CD4-positive, alpha-beta T cell treated with Interleukin-6 at 100 ng/mL for 8 hours (primary cell): ENCODE results near the gene XPO5.
"Not testable (repeated sequence)": the region's sequence is repeated elsewhere in the genome, so short reads cannot be mapped to it uniquely, and the experiment has no call there.

ENCODE experiments used
- DNase-seq: peaks from one replicate; pipeline ENCODE4 v3.0.0-alpha.2; 2020; ENCODE audit warnings: mixed read lengths, low spot score

XPO5 gene

DNA sequence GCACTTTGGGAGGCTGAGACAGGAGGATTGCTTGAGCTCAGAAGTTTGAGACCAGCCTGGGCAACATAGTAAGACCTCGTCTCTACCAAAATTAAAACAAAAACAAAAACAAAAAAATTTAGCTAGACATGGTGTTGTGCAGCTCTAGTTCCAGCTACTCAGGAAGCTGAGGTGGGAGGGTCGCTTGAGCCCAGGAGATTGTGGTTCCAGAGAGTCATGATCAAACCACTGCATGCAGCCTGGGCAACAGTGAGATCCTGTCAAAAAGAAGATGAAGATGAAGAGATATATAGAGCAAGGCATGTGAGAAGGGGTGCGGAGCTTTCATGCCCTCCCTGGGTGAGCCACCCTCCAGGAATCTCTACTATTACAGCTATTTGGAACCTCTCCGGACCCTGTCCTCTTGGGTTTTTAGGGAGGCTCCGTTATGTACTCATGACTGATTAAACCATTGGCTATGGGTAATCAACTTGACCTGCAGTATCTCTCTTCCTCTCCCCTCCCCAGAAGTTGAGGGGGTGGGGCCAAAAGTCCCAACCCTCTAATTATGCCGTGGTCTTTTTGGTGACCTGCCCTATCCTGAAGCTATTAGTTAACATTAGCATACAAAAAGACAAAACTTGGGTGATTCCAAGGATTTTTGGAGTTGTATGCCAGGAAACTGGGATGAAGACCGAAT, 9.2 kb upstream of the XPO5 start:
- DNase-seq = peak; percentile 34

DNA sequence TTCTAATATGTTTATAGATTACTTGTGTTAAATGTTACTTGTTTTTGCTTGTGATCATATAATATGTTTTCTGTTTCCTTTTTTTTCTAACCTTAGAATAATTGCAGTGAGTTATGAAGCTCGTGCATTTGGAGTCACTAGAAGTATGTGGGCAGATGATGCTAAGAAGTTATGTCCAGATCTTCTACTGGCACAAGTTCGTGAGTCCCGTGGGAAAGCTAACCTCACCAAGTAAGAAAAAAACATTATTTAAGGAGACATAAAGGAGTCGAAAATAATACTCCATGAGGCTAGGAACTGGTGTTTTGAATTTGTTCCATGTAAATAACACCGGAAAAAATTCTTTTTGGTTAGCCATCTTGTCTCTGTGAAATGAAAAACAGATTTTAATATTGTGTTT, 7.1 kb upstream of the XPO5 start:
- DNase-seq = no peak

DNA sequence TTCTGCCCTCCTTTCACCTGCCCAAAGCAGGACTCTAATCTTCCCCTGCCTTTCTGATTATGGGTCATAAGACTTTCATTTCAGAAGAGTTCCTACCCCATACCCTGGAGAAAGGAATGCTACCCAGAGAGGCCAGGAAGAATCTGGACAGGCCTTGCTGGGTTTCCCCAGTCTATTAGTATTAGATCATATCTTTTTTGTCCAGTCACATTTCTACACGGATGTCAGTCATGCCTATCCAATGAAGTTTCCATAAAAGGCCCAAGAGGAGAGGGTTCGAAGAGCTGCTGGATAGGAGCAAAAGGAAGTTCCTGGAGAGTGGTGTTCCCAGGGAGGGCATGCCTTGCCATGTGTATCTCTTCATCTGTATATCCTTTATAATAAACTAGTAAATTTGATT, 3.3 kb upstream of the XPO5 start:
- no peak for DNase-seq

DNA sequence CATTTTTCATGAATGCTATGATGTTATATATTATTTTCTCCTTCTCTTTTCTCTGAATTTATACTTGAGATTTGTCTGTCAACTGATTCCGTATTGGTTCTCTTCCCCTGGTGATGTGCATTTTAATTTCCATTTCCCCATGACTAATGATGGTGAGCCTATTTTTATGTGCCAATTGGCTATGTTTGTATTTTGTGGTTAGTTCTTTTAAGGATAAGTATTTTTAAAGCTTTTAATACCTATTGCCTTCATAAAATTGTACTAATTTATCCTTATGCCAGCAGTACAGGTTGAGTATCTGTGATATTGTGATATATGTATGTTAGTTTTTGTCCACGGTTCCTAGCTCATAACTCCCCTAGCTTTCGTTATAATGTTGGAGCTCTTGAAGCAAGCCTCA, 2.9 kb upstream of the XPO5 start:
- no peak for DNase-seq

DNA sequence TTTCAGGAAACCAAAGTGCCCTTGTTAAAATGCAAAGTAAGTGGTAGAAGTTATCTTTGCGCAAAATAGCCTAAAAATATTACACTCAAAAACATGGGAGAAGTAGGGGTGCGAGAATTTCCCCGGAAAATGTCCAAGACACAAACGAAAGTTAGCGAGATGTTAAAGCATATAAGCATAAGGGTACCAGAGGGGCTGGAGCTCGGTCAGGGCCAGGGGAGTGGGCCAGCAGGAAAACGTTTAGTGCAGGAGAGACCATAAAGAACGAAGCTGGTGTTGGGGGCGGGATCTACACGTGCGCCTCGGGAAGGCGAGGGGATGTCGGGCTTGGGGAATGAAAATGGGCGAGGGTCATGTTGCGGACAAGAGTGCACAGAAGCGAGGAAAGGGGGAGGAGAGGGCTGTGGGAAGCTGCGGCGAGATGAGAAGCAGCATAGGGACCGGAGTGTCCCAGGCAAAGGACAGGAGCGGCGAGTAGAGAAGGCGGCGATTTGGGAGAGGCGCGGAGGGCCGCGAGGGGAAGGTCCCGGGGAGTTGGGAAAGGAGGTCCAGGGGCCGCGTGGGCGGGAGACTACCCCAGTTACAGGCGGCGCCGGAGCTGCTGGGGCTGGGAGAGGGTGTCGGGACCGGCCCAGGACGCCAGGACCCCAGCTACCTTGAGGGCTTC, 600 bp downstream of the XPO5 start:
- DNase-seq = no peak

DNA sequence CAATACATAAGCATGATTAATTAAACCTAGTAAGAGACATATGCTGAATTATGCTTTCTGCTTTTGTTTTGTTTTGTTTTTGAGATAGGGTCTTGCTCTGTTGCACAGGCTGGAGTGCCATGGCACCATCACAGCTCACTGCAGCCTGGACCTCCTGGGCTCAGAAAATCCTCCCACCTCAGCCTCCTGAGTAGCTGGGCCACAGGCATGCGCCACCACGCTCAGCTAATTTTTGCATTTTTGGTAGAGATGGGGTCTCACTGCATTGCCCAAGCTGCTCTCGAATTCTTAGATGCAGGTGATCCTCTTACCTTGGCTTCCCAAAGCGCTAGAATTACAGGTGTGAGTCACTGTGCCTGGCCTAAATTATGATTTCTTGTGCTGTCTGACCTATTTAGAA, 3.8 kb downstream of the XPO5 start:
- DNase-seq = no peak

DNA sequence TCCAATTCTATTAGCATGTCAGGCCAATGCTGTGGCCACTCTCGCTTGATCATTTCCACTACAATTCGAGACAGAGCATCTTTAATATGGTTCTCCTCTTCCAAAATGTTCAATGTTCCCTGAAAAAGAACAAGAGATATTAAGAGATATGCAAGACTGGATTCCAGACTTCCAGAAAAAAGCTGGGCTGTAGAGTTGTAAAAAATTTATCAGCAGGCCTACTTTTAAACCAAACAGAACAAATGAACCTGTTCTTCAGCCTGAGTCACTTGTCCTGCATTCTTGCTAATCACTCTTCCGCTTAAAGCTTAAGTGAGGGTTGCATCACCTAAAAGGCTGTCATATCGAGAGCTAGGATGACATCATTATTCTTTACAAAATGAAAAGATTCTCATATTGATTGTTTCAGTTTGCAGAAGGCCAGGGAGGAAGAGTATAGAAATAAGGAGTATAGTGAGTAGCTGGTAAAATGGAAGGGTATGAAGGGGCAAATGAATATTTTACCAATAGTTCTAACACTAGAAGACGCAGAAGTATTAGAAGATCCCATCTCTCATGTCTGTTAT, 4.9 kb downstream of the XPO5 start:
- no peak for DNase-seq

DNA sequence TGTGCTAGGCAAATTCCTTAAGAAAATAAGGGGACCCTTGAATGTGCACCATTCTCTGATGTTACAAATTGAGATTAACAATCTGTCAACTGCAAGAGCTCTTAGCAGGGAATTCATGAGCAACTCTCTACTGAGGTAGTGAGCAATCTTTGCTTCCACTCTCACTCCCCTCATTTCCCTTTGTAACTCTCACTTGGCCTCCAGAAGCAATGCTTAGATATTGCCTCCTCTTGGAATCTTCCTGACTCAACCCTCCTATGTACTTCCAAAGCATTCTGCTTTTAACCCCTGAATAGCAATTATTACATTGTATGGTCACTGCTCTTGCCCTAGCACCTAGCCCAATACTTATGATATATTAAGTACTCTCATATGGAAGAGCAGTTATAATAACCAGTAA, 16.5 kb downstream of the XPO5 start:
- DNase-seq = no peak

DNA sequence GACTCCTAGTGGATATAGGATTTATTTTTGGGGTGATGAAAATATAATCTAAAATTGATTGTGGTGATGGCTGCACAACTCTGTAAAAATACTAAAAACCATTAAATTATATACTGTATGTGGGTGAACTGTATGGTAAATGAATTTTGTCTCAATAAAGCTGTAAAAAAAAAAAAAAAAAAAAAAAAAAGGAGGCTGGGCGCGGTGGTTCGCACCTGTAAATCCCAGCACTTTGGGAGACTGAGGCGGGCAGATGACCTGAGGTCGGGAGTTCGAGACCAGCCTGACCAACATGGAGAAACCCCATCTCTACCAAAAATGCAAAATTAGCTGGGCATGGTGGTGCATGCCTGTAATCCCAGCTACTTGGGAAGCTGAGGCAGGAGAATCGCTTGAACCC, 18.2 kb downstream of the XPO5 start:
- DNase-seq = not testable (repeated sequence)

DNA sequence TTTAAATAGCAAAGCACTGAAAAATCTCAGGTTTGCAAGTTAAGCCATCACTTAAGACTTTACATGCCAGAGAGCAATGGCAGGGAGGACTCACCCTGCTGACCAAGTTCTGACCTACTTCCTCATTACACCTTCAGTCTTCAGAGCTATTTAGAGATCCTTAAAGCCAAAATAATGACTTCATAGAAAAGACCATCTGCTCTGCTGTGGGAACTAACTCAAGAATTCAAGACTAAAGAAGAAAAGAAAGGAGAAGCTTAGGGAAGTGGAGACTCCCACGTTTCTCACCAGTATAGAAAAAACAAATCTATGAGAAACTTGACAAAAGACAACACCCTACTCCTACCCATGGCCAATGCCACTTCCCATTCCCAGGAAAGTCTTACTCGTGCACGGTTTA, 28.6 kb downstream of the XPO5 start:
- no peak for DNase-seq

DNA sequence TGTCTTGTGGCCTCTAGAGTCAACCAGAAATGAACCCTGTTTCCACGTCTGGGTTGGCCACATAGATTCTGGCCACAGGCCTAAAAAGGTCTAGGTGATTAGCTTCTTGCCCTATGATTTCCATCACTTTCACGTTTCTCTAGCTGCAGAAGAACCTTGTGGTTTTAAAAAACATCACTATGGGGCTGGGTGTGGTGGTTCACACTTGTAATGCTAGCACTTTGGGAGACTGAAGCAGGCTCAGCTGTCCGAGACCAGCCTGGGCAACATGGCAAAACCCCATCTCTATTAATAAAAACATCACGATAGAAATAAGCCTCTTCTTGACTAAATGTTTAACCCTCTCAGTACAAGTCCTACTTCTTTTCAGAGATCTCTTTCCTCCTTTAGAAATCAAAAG, 31.4 kb downstream of the XPO5 start:
- no peak for DNase-seq

DNA sequence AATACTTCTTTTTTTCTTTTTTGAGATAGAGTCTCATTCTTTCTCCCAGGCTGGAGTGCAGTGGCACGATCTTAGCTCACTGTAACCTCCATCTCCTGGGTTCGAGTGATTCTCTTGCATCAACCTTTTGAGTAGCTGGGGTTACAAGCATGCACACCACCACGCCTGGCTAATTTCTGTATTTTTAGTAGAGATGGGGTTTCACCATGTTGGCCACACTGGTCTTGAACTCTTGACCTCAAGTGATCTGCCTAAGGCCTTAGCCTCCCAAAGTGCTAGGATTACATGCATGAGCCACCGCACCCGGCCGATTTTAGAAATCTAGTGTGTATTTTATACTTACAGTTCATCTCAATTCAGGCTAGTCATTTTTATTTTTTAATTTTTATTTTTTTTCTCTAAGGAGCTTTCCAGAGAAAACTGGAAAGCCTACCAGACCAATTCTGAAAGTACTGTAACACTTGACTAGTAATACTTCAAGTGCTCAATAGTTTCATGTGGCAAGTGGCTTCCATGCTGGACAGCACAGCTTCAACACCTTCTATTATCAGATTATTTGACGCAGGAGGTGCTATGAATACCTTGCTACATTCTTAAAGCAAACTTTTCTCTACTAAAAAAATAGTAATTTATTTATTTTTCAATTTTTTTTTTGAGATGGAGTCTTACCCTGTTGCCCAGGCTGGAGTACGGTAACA, 33.9 kb downstream of the XPO5 start:
- DNase-seq = no peak

DNA sequence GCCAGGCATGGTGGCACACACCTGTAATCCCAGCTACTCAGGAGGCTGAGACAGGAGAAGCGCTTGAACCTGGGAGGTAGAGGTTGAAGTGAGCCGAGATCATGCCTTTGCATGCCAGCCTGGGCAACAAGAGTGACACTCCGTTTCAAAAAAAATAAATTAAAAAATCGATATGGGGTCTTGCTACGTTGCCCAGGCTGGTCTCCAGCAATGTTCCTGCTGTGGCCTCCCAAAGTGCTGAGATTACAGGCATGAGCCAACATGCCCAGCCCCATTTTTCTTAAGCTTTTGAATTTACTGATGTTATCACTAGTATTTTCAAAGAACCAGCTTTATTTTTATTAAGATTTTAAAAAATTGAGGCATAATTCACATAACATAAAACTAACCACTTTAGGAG, 35.3 kb downstream of the XPO5 start:
- DNase-seq = no peak

DNA sequence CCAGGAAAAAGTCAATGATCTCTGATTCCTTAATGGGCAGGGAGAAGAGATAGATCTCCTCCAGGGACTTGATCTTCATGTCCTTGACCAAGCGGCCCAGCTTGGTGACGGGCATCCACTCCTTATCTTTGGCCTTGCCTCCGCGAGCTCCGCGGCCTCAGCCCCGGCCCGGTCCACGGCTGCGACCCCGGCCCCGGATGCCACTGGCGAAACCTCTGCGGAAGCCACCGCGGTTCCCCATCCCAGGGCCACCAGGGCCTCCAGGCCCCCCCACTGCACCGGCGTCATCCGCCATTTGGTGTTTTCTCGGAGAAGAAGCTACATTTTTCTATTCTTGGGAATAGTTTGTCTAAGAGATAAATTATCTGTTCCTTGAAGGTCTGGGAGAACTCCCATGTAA, 36.4 kb downstream of the XPO5 start:
- not testable (repeated sequence) for DNase-seq

DNA sequence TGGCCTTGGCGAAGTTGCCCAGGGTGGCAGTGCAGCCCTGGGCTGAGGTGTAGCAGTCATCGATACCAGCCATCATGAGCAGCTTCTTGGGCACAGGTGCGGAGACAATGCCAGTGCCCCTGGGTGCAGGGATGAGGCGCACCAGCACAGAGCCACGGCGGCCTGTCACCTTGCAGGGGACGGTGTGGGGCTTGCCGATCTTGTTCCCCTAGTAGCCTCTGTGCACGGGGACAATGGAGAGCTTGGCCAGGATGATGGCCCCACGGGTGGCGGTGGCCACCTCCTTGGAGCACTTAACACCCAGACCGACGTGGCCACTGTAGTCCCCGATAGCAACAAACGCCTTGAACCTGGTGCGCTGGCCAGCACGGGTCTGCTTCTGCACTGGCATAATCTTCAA, 36.9 kb downstream of the XPO5 start:
- not testable (repeated sequence) for DNase-seq

DNA sequence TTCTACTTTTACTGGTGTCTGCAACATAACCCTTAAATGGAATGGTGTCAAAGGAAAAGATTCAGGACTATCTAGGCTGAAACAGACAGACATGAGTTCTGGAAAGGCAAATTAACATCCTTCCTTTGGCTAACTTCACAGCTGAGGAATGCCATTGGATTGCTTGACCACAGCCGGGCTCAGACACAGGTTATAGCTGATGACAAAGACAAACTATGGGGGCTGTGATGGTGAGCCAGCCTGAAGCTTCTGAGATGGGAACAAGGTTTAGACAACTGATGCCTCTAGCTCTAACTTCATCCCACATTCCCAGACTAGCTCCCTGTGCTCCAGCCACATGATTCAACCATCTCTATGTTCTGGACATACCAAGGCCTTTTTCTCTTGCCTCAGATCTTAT, 43.6 kb downstream of the XPO5 start:
- DNase-seq = no peak

DNA sequence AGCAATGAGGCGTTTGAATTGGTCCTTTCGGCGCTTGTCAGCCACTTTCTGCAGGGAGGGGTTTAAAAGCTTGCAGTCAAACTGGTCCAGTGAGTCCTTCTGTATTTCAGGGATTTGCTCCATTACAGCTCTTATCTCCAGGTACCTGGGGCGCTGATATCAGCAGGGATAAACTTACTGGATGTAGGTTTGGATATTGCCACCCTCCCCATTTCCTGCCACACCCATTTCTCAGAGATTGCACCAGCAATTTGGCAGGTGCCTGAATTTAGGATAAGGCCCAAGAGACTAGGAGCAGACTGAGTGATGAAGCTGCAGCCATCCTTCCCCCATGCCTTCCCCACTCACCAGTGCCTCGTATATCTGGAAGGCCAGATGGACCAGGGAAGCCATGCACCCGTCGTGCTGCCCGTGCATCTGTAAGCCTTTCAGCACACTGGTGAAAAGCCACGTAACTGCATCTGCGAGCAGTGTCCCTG, 51.3 kb downstream of the XPO5 start:
- DNase-seq = no peak

DNA sequence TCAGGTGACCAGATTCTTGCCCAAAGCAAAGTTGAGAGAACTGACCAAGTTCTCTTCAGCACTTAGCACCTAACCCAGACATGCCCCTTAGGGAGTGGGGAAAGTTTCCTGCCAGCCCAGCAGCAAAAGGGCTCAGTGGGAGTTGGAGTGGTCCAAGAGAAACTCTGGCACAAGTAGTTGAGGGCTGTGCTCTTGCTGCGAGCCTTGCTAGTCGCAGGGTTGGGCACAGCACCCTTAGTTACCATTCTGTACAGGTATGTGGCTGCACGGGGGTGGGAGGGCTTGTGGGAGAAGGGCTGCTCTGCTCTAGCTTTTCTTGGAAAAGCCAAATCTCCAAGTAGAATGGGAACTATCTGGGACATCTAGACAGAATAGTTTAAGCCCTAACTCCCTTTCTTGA, 52.6 kb downstream of the XPO5 start:
- DNase-seq = no peak

DNA sequence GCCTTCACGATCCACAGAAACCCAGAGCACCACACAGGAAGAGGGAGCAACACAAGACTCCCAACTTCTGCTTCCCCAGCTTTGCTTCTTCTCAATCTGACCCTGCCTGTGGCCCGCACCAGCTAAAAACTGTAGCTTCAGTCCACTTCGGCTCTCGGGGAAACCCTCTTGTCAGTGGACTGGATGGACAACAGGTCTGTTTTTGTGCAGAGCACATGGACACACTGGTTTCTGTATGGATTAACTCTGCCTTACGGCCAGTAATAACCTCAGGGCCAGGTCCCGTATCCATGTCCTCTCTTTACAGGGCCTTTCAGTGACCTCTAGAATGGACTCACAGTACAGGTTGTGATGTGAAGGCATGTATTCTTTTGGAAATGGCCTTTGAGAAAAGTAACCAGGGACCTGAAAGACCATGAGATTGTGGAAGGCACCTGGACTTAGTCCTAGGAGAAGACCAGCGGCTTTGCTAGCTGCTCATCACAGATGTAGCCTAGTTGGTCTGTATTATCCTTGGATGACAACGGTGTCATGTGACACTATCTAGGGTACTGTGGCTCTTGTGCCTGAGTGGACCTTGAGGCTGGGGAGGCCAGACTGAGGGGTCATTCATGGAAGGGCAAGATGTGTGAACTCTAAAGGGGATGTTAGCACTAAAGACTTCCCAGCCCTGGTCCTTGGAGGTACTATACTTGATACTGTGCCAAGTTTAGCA, 53.1 kb downstream of the XPO5 start:
- DNase-seq = no peak

DNA sequence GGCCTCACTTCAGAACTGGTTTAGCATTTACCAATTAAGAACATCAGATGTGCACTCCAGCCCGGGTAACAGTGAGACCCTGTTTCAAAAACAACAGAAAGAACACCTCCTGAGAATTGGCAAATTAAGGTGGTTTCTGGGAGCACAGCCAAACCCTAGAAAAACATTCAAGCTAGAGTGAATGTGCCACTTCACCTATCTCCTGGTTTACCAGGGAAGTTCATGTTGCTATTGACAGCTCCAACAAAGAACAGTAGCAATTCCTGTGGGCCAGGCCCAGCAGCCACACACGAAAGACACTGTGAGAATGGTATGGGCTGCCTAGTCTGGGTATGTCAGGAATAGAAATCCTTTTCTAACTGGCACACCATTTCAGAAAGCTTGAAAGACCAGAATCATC, 54.0 kb downstream of the XPO5 start:
- DNase-seq = no peak

DNA sequence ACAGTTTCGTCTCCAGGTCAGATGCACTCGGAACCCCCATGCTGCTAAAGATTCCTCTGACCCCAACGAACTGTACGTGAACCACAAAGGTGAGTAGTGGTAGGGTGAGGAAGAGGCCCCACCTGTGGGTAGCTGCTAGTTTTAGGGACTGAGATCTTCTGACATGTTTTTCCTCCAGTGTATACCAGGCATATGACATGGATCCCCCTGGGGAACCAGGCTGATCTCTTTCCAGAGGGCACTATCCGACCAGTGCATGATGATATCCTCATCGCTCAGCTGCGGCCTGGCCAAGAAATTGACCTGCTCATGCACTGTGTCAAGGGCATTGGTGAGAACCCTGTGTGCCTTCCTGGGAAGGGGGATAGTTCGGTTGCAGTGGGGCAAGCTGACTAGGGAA, 55.7 kb downstream of the XPO5 start:
- no peak for DNase-seq
